HG02571 (cell line): Measurements from ENCODE around the gene STAT2.
"Not testable (repeated sequence)": the region's sequence is repeated elsewhere in the genome, so short reads cannot be mapped to it uniquely, and the experiment has no call there.

ENCODE experiments used
- ATAC-seq: cut with Tn5 transposase; IDR thresholded peaks from one replicate; pipeline ENCODE4 v1.9.1; 2021; ENCODE audit warnings: mild to moderate bottlenecking, moderate library complexity; ENCODE audit not compliant: unreplicated experiment

The STAT2 gene

GRCh38 chr12:56362130-56363059, 2.5 kb upstream of the STAT2 start, which contains the start of gene APOF:
Gene APOF, minus strand, starts transcription at chr12:56362857. Its CDS starts 112 bp downstream, at chr12:56362745.
- no peak for ATAC-seq

- no peak for ATAC-seq
These were observed 1.7 kb upstream of the STAT2 start for GRCh38 chr12:56361487-56362129.

GRCh38 chr12:56358836-56359532, 923 bp downstream of the STAT2 start:
- ATAC-seq = no peak

GRCh38 chr12:56351325-56351724, 8.6 kb downstream of the STAT2 start:
- ATAC-seq = no peak

DNA sequence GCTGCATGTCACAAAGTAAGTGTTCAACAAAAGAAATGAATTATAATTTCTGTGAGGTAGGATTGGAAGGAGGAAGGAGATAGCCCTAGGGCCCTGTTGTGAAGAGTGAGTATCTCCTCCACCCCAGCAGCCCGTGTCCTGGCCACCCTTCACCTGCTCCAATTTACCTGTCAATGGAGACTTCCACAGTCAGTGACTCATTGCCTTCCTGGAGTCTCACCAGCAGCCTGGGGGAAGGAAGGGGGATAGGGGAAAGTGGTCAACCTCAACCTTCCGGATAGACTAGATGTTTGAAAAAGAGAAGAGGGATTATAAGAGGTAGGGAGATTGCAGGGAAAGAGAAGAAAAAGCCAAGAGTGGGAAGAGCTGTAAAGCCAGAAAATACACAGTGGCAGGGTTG, 9.2 kb downstream of the STAT2 start:
- ATAC-seq = no peak

GRCh38 chr12:56348776-56349175, 11.1 kb downstream of the STAT2 start:
- no peak for ATAC-seq

GRCh38 chr12:56347255-56347654, 12.7 kb downstream of the STAT2 start:
- ATAC-seq = not testable (repeated sequence)

DNA sequence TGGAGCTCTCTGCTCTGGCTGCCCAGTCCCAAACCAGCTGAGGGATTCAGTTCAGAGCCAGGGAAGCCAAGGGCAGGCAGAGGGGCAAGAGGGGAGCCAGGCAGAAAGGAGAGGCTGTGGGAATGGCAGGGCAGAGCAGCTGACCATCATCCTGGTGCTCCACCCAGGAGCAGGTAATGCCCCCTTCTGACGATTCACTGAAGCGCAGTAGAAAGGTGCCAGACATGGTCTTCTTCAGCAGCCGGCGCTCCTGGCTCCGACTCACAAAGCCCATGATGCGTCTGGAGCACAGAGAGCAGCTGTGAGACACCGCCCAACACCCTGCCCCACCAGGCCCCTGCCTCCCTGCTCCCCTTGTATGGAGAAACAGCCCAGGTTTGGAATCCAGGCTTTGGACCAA, 13.2 kb downstream of the STAT2 start:
- ATAC-seq = no peak

- ATAC-seq = not testable (repeated sequence)
These were observed 17.6 kb downstream of the STAT2 start for GRCh38 chr12:56342290-56342689.

DNA sequence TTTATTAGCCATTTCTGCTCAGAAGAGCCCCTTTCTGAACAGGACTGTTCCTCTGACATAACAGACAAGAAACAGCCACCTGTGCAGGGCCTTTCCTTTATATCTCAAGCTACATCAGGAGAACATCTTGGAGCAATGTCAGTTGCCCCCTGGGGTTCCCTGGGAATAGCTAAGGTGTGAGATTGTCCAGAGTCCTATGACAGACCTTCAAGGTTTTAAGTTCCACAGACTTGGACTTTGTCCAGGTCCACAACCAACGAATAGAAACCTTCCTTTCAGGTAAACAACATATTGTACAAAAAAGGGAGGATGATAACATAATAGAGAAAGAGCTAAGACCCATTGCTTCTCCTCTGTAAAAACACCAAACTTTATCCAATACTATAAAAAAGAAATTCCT, 18.3 kb downstream of the STAT2 start:
- ATAC-seq = no peak

GRCh38 chr12:56339158-56339422, 20.8 kb downstream of the STAT2 start:
- ATAC-seq = no peak

DNA sequence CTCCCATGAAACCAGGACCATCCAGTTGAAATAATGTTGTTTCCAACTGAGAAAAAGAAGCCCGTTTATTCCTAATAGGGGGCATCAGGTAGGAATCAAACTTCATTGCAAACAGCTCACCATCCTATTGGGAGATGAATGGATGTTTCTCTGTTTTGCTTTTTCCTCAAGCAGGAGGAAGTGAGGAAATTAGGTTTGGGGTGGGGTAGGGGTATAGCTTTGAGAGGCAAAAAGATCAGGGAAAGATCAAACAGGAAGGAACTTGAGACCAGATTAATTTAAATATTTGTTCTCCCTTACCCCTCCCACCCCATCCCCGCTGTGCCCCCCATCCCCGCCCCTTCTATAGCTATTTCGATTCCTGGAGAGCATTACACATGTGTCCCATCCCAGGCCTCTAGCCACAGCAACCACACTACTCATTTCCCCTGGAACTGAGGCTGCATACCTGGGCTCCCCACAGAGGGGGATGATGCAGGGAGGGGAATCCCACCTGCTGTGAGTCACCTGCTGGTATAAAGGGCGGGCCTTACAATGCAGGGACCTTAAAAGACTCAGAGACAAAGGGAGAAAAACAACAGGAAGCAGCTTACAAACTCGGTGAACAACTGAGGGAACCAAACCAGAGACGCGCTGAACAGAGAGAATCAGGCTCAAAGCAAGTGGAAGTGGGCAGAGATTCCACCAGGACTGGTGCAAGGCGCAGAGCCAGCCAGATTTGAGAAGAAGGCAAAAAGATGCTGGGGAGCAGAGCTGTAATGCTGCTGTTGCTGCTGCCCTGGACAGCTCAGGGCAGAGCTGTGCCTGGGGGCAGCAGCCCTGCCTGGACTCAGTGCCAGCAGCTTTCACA, 21.4 kb downstream of the STAT2 start, which contains the start of gene IL23A:
Gene IL23A, plus strand, starts transcription at position 577 of the 850 bp plus-strand sequence. Its CDS starts 161 bp downstream, at position 738.
- no peak for ATAC-seq

DNA sequence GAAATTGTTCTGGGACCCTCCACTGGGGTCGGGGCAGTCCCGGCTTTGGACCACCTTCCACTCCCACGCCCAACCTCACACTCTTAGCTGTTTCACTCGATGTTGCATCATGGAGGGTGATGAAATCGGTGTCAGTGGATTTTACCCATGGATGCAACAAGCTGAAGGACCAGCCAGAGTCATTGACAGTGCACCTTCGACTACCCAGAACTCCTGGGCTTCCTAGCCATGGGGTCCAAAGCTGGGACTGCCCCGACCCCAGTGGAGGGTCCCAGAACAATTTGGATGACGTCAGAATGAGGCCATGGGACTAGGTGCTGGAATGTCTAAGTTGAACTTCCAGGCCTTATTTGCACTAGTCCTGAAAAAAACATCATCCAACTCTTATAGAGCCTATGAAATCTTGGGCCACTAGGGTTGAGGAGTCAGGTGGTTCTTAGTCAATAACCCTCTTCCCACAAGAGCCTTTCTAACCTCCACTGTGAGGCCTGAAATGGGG, 22.1 kb downstream of the STAT2 start:
- no peak for ATAC-seq

DNA sequence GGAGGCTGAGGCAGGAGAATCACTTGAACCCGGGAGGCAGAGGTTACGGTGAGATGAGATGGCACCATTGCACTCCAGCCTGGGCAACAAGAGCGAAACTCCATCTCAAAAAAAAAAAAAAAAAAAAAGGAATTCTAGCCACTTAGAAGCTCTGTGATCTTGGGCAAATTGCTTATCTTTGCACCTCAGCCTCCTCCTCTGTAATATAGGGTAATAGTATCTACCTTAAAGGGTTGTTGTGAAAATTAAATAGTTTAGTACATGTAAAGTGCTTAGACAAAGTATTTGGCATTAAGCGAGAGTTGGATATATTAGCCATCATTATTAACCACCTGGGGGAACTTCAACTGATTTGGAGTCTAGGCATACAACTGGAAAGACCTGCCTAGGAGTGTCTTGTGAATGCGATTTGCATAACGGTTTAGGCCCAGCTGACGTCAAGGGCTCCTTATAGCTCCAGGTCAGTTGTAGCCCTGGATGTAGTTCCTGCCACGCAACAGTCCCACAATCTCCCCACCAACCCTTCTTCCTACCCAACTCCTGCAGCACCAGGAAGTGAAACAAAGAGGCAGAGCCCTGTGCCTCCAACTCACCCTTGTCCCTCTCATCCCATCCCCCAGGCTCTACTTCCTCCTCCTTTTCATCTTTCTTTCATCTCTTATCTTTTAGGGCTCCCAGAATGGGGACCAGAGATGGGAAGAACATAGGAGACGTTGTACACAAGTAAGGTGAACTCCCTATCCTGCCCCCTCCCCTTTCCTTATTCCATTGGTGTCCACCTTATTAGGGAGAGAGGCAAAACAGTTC, 23.3 kb downstream of the STAT2 start:
- ATAC-seq = no peak

DNA sequence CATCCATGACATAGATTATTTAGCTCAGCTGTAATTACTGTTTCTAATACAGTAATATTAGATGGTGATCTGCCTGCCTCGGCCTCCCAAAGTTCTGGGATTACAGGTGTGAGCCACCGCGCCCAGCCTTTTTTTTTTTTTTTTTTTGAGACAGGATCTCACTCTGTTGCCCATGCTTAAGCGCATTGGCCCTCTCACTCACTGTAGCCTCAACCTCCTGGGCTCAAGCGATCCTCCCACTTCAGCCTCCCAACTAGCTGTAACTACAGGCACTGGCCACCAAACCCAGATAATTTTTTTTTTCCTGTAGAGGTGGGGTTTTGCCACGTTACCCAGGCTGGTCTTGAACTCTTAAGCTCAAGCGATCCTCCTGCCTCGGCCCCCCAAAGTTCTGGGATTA, 24.4 kb downstream of the STAT2 start:
- not testable (repeated sequence) for ATAC-seq

- ATAC-seq = no peak
These were observed 25.5 kb downstream of the STAT2 start for GRCh38 chr12:56334490-56334793.

DNA sequence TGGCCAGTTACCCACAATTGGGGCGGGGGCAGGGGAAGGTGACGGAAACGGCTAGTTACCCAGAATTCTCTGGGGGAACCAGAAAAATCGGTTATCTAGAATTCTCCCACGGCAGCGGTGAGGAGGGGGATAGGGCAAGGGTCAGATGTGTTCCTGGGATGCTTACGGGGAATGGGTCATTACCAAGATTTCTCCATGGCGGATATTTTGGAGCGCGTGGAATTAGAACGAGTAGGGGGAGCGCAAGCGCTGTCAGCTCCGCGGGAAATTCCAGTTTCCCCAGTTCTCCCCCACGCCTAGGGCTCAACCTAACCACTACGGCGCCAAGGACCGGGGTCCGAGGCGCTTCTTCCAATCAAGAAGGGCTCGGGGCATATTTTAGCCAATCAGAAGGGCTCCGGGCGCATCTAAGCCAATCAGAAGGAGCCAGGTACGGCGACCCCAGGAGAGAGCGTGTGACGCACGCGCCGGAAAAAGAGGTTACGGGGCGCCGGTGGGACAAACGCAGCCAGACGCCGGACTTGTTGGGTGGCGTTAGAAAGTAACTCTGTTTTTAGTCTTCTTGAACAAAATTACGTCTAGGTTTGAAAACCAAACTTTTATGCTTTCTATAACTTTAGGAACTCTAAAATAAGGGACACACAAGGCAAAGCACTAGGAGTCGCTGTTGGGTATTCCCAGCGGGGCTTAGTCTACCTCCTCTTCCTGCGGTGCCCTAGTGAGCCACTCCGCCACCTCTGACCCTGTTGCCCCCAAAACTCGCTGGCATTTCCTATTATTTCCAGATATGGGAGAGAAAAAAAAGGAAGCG, 26.0 kb downstream of the STAT2 start, which contains the start of gene PAN2:
Gene PAN2, minus strand, starts transcription at position 322 of the 811 bp plus-strand sequence. CDS start 906 bp downstream, outside the sequence.
- ATAC-seq = peak; percentile 96

GRCh38 chr12:56333197-56333678, 26.7 kb downstream of the STAT2 start:
- ATAC-seq = no peak
